ENCODE measurements around the gene CATSPERB. TPM values are rescaled to one million over a fixed set of nuclear protein-coding genes. Genes with fewer than 3 reads are reported as not detected.
"Not testable (repeated sequence)": the region's sequence is repeated elsewhere in the genome, so short reads cannot be mapped to it uniquely, and the experiment has no call there.

The CATSPERB gene
- total RNA-seq, 1 donor from 2014 or later = not detected

DNA sequence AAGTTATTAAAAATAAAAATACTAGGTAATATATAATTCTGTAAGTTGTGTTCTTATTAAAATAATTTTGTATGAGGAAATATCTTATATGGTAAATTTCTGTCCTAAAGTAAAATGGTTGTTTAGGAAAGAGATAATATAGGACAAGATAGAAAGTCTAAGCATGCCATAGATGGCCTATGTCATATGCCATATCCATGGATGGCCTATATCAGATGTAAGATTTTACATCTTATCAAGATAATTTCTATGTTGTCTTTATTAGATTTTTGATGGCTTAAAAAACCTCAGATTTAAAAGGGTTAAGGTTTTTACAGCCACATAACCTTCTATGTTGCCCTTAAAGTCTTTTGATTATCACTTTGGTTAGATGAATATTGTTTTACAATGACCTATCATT is 52.6 kb downstream of the CATSPERB start:
- POLR2A ChIA-PET = no interaction called here
- ATAC-seq (ENCODE audit: low read depth) (no peak), DNase-seq (no peak)
- Mint-ChIP-seq H3K9me3 (peaks cover 5% of the 10 kb centered on the region), H3K4me1 (no peaks in the 10 kb centered on the region), H3K4me3 (no peak overlapping the region), H3K27me3 (peaks cover 7% of the 10 kb centered on the region), H3K36me3 (ENCODE audit: low read depth) (no peaks in the 10 kb centered on the region), H3K27ac (no peak overlapping the region)
- CTCF ChIA-PET = no interaction called here
- intact Hi-C loops (cut with micrococcal nuclease) = no loop called here
- no peak for TF ChIP-seq CTCF (IDR thresholded peaks at IDR 0.05)

GRCh38 chr14:91677687-91678086 is 54.2 kb downstream of the CATSPERB start:
- H3K4me1 Mint-ChIP-seq; H3K27me3 Mint-ChIP-seq; intact Hi-C loops (cut with micrococcal nuclease); DNase-seq; ATAC-seq (ENCODE audit: low read depth); CTCF ChIA-PET; H3K36me3 Mint-ChIP-seq (ENCODE audit: low read depth); H3K9me3 Mint-ChIP-seq; POLR2A ChIA-PET; H3K4me3 Mint-ChIP-seq: not testable (repeated sequence)
- peak overlapping the region; percentile 9 for H3K27ac Mint-ChIP-seq

DNA sequence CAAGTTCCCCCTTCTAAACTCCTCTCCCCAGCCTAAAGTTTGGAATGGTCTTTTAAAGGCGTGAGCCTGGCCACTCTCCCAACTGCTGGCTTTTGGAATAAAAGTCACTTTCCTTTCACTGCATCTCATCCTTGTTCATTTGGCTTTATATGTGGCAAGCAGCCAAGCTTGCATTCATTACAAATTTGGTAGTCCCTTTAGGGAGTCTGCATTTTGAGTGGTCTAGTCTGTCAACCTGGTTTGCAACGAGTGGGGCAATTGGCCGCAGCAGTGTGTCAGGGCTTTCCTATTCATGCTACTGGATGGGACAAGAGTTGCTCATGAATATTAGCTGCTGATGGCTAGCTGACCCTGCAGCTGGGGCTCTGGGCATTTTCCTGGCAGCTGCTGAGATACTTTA is 57.0 kb downstream of the CATSPERB start:
- H3K36me3 Mint-ChIP-seq (ENCODE audit: low read depth) = no peaks in the 10 kb centered on the region
- no peak for DNase-seq
- peaks cover 5% of the 10 kb centered on the region for H3K27me3 Mint-ChIP-seq
- TF ChIP-seq CTCF (IDR thresholded peaks at IDR 0.05) = no peak
- ChIA-PET POLR2A (no interaction called here), CTCF (no interaction called here)
- ATAC-seq (ENCODE audit: low read depth) = no peak
- no peak overlapping the region for H3K4me3 Mint-ChIP-seq
- no peaks in the 10 kb centered on the region for H3K4me1 Mint-ChIP-seq
- intact Hi-C loops (cut with micrococcal nuclease) = no loop called here
- peaks cover 5% of the 10 kb centered on the region for H3K9me3 Mint-ChIP-seq
- no peak overlapping the region for H3K27ac Mint-ChIP-seq

GRCh38 chr14:91669867-91670266 is 62.0 kb downstream of the CATSPERB start:
- no peak for TF ChIP-seq CTCF (IDR thresholded peaks at IDR 0.05)

GRCh38 chr14:91667101-91667500 is 64.8 kb downstream of the CATSPERB start:
- H3K4me1 Mint-ChIP-seq; intact Hi-C loops (cut with micrococcal nuclease); CTCF ChIA-PET: not testable (repeated sequence)

More at GRCh38 chr14:91669867-91670266, 62.0 kb downstream of the CATSPERB start:
- H3K36me3 Mint-ChIP-seq (ENCODE audit: low read depth) = no peaks in the 10 kb centered on the region
- intact Hi-C loops (cut with micrococcal nuclease) = no loop called here
- H3K4me1 Mint-ChIP-seq = no peaks in the 10 kb centered on the region
- ATAC-seq (ENCODE audit: low read depth) = no peak
- H3K27ac Mint-ChIP-seq = no peak overlapping the region
- ChIA-PET POLR2A (no interaction called here), CTCF (interaction anchor here (2.0 kb wide), 1 partner anchor 327 kb away, joined by 7 read pairs; no protein-coding TSS in a partner anchor)
- H3K4me3 Mint-ChIP-seq = no peak overlapping the region
- no peak for DNase-seq
- H3K27me3 Mint-ChIP-seq = peaks cover under 1% of the 10 kb centered on the region
- no peaks in the 10 kb centered on the region for H3K9me3 Mint-ChIP-seq

DNA sequence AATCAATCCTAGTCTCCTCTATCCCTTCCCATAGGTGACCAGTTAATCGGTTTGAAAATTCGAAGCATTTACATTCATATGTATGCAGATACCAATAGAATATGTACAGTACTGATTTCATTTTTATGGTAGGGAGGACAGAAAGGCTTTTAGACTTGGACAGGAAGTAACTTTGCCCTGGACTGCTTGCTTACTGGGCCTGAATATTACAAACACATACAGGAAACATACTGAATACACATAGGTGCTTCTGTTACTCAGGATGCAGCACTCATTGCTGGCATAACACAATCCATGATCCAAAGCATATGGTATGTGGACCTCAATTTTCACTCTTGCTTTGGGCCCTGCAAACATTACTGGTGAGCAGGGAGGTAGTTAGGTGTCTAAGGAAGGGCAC is 71.1 kb downstream of the CATSPERB start:
- Mint-ChIP-seq H3K9me3 (no peaks in the 10 kb centered on the region), H3K36me3 (ENCODE audit: low read depth) (no peaks in the 10 kb centered on the region), H3K27ac (no peak overlapping the region), H3K4me1 (no peaks in the 10 kb centered on the region), H3K4me3 (no peak overlapping the region), H3K27me3 (peaks cover 2% of the 10 kb centered on the region)
- POLR2A ChIA-PET = no interaction called here
- no peak for ATAC-seq (ENCODE audit: low read depth)
- CTCF ChIA-PET = no interaction called here
- no peak for TF ChIP-seq CTCF (IDR thresholded peaks at IDR 0.05)
- no peak for DNase-seq
- intact Hi-C loops (cut with micrococcal nuclease) = no loop called here

More at GRCh38 chr14:91667101-91667500, 64.8 kb downstream of the CATSPERB start:
- POLR2A ChIA-PET; H3K36me3 Mint-ChIP-seq (ENCODE audit: low read depth); H3K4me3 Mint-ChIP-seq; H3K9me3 Mint-ChIP-seq; DNase-seq; H3K27me3 Mint-ChIP-seq; H3K27ac Mint-ChIP-seq; ATAC-seq (ENCODE audit: low read depth): not testable (repeated sequence)
